Ramos (cell line): ENCODE results near the gene RNF180.
"Not testable (repeated sequence)": the region's sequence is repeated elsewhere in the genome, so short reads cannot be mapped to it uniquely, and the experiment has no call there.

ENCODE experiments used
- in situ Hi-C: fragments of 300-500 bp; cut with MboI; formaldehyde crosslinking; loops from one replicate; pipeline ENCODE4 v1.14.3; 2022; ENCODE audit warnings: low sequenced_read_pairs; ENCODE audit not compliant: unreplicated experiment

RNF180 gene

GRCh38 chr5:64340293-64340692, 174.7 kb downstream of the RNF180 start:
- in situ Hi-C loops, result no loop called here

DNA sequence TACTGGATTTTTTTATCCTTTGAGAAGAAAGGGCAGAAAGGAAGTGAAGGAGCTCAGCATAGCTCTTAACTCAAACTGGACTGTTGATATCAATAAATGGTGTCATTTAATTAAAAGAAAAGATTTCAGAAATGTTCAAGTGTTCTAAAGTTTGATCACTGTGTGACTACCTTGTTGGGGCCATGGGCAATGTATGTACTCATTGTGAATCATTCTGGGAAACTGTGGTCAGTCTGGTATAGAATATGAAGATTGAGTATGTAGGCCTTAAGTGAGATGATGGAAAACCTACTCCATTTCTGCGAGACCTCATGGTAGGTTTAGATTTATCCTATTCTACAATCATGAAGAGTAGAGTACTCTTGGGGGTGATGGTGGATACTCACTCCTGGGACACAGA, 175.7 kb downstream of the RNF180 start:
- in situ Hi-C loops, result no loop called here

- in situ Hi-C loops, result no loop called here
Observed at GRCh38 chr5:64344501-64344900, 178.9 kb downstream of the RNF180 start.

DNA sequence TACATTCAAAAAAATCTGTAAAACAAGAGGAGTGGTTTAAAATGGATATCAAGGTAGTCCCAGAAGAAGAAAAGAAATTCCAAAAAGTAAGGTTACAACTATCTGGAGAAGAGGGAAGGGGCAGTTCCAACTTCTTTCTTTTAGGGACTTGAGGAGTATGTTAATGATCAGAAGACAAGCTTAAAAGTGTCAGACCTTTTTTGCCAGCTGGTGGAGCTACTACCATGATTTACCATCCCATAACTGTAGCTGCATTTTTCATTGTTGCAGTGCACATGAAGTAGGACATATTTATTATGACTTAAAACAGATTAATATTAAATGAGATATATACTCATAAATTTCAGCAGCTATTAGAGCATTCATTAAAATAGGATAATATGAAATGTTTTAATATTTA, 181.7 kb downstream of the RNF180 start:
- in situ Hi-C loops, result no loop called here

DNA sequence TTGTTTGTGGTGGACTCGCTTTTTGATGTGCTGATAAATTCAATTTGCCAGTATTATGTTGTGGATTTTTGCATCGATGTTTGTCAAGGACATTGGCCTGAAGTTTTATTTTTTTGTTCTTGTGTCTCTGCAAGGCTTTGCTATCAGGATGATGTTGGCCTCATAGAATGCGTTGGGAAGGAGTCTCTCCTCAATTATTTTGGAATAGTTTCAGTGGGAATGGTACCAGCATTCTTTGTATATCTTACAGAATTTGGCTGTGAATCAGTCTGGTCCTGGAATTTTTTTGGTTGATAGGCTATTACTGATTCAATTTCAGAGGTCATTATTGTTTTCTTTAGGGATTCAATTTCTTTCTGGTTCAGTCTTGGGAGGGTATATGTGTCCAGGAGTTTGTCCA, 198.8 kb downstream of the RNF180 start:
- in situ Hi-C loops, result no loop called here

DNA sequence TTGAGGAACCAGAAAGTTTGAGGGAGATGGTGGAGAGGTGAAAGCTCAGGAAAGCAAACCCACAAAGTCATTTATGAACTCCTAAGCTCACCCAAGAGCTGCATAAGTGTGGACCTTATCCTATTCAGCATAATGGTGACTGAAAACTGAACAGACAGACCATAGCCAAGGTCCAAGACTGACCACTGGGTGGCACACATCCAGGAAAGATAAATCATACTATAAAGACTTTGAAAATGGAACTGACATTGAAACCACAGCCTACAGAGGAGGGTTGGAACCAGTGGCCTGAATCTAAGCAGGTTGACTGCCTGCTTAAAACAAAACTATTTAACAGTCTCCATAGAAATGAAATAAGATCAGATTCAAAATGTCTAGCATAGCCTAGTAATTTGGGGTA, 219.1 kb downstream of the RNF180 start:
- in situ Hi-C loops, result no loop called here

DNA sequence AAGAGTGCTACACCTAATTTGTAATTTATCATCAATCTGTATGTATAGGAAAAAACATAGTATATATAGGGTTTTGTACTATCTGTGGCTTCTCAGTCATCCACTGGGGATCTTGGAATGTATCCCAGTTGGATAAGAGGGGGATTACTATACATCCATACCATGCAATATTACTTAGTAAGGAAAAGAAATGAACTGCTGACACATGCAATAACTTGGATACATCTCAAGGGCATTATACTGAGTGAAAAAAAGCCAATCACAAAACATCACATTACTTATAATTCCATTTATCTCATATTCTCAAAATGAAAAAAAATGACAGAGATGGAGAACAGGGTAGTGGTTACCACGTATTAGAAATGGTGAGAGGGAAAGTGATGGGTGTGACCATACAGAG, 231.9 kb downstream of the RNF180 start:
- in situ Hi-C loops, result no loop called here

DNA sequence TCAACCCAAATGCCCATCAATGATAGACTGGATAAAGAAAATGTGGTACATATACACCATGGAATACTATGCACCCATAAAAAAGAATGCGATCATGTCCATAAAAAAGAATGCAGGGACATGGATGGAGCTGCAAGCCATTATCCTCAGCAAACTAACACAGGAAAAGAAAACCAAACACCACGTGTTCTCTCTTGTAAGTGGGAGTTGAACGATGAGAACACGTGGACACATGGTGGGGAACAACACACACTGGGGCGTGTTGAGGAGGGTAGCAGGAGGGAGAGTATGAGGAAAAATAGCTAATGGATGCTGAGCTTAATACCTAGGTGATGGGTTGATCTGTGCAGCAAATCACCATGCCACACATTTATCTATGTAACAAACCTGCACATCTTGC, 233.1 kb downstream of the RNF180 start:
- in situ Hi-C loops, result not testable (repeated sequence)

DNA sequence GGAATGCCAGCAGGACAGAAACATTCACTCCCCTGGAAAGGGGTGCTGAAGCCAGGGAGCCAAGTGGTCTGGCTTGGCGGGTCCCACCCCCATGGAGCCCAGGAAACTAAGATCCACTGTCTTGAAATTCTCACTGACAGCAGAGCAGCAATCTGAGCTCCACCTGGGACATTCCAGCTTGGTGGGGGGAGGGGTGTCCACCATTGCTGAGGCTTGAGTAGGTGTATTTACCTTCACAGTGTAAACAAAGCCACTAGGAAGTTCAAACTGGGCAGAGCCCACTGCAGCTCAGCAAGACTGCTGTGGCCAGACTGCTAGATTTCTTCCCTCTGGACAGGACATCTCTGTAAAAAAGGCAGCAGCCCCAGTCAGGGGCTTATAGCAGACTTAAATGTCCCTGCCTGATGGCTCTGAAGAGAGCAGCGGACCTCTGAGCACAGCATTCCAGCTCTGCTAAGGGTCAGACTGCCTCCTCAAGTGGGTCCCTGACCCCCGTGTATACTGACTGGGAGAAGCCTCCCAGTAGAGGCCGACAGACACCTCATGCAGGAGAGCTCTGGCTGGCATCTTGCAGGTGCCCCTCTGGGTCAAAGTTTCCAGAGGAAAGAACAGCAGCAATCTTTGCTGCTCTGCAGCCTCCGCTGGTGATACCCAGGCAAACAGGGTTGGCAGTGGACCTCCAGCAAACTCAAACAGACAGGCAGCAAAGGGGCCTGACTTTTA, 241.6 kb downstream of the RNF180 start:
- in situ Hi-C loops, result not testable (repeated sequence)

GRCh38 chr5:64417390-64417789, 251.7 kb downstream of the RNF180 start:
- in situ Hi-C loops, result no loop called here

DNA sequence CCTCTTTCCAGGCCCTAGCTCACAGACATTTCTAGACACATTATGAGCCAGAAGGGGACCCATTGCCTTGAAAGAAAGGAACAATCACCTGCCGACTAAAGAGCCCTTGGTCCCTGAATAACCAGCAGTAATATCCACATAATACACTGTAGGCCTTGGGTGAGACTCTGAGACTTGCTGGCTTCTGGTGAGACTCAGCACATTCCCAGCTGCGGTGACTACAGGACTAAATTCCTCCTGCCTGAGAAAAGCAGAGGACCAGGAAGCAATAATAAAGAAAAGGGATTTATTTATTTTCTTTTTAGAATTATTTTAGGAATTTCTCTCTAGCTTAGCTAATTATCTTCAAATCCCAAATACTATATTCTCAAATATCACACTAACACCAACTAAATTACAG, 252.4 kb downstream of the RNF180 start:
- in situ Hi-C loops, result no loop called here
